ENCODE data around the gene CDH18. TPM values are rescaled to one million over a fixed set of nuclear protein-coding genes. Genes with fewer than 3 reads are reported as not detected.

CDH18 gene
- total RNA-seq, 1 donor from 2014 or later, result 0.49 TPM

- Mint-ChIP-seq H3K27ac (ENCODE audit: unreplicated experiment) (no peak overlapping the region), H3K36me3 (ENCODE audit: unreplicated experiment) (no peaks in the 10 kb centered on the region), H3K27me3 (ENCODE audit: unreplicated experiment) (no peaks in the 10 kb centered on the region), H3K9me3 (ENCODE audit: unreplicated experiment) (no peaks in the 10 kb centered on the region), H3K4me1 (ENCODE audit: low read depth, unreplicated experiment) (no peaks in the 10 kb centered on the region), H3K4me3 (ENCODE audit: unreplicated experiment) (no peak overlapping the region)
- no peak for TF ChIP-seq CTCF (IDR thresholded peaks at IDR 0.05; ENCODE audit: partially characterized antibody, unreplicated experiment)
- DNase-seq, result no peak
These were observed 37.1 kb downstream of the CDH18 start for GRCh38 chr5:19950897-19951296.

GRCh38 chr5:19940192-19940591 is 47.8 kb downstream of the CDH18 start:
- Mint-ChIP-seq H3K27ac (ENCODE audit: unreplicated experiment) (no peak overlapping the region), H3K9me3 (ENCODE audit: unreplicated experiment) (no peaks in the 10 kb centered on the region), H3K4me1 (ENCODE audit: low read depth, unreplicated experiment) (no peaks in the 10 kb centered on the region), H3K4me3 (ENCODE audit: unreplicated experiment) (no peak overlapping the region), H3K27me3 (ENCODE audit: unreplicated experiment) (peaks cover 5% of the 10 kb centered on the region), H3K36me3 (ENCODE audit: unreplicated experiment) (no peaks in the 10 kb centered on the region)
- TF ChIP-seq CTCF (IDR thresholded peaks at IDR 0.05; ENCODE audit: partially characterized antibody, unreplicated experiment), result no peak
- no peak for DNase-seq

GRCh38 chr5:19930451-19930850 is 57.5 kb downstream of the CDH18 start:
- H3K9me3 Mint-ChIP-seq (ENCODE audit: unreplicated experiment), result no peaks in the 10 kb centered on the region
- no peak for DNase-seq
- H3K4me3 Mint-ChIP-seq (ENCODE audit: unreplicated experiment), result no peak overlapping the region
- no peaks in the 10 kb centered on the region for H3K27me3 Mint-ChIP-seq (ENCODE audit: unreplicated experiment)
- H3K27ac Mint-ChIP-seq (ENCODE audit: unreplicated experiment), result peak overlapping the region; percentile 39
- no peak for TF ChIP-seq CTCF (IDR thresholded peaks at IDR 0.05; ENCODE audit: partially characterized antibody, unreplicated experiment)
- peaks cover 5% of the 10 kb centered on the region for H3K4me1 Mint-ChIP-seq (ENCODE audit: low read depth, unreplicated experiment)
- H3K36me3 Mint-ChIP-seq (ENCODE audit: unreplicated experiment), result no peaks in the 10 kb centered on the region

GRCh38 chr5:19928562-19929421 is 59.2 kb downstream of the CDH18 start:
- H3K27me3 Mint-ChIP-seq (ENCODE audit: unreplicated experiment), result no peaks in the 10 kb centered on the region
- no peaks in the 10 kb centered on the region for H3K9me3 Mint-ChIP-seq (ENCODE audit: unreplicated experiment)
- DNase-seq, result no peak
- no peaks in the 10 kb centered on the region for H3K36me3 Mint-ChIP-seq (ENCODE audit: unreplicated experiment)
- peaks cover 5% of the 10 kb centered on the region for H3K4me1 Mint-ChIP-seq (ENCODE audit: low read depth, unreplicated experiment)
- H3K27ac Mint-ChIP-seq (ENCODE audit: unreplicated experiment), result no peak overlapping the region
- no peak overlapping the region for H3K4me3 Mint-ChIP-seq (ENCODE audit: unreplicated experiment)
- TF ChIP-seq CTCF (IDR thresholded peaks at IDR 0.05; ENCODE audit: partially characterized antibody, unreplicated experiment), result no peak

GRCh38 chr5:19927919-19928318 is 60.1 kb downstream of the CDH18 start:
- no peak for DNase-seq
- Mint-ChIP-seq H3K4me1 (ENCODE audit: low read depth, unreplicated experiment) (peaks cover 5% of the 10 kb centered on the region), H3K27me3 (ENCODE audit: unreplicated experiment) (no peaks in the 10 kb centered on the region), H3K36me3 (ENCODE audit: unreplicated experiment) (no peaks in the 10 kb centered on the region), H3K4me3 (ENCODE audit: unreplicated experiment) (no peak overlapping the region), H3K9me3 (ENCODE audit: unreplicated experiment) (no peaks in the 10 kb centered on the region), H3K27ac (ENCODE audit: unreplicated experiment) (no peak overlapping the region)
- TF ChIP-seq CTCF (IDR thresholded peaks at IDR 0.05; ENCODE audit: partially characterized antibody, unreplicated experiment), result no peak
